AG09309 (cell line): ENCODE results near the gene PLEK2.

Experiments used
- DNase-seq: peaks from one replicate; pipeline ENCODE4 v3.0.0-alpha.2; 2010; ENCODE audit warnings: low read depth
- H3K4me3 ChIP-seq: 2 replicates; pipeline ENCODE4 v1.5.1; 2011; ENCODE audit warnings: mild to moderate bottlenecking, low read depth, low read length, moderate library complexity; ENCODE audit not compliant: control insufficient read depth
- TF ChIP-seq, protein P1 (sequence below): IDR thresholded peaks from 2 replicates; pipeline ENCODE4 v1.5.1; 2011; ENCODE audit warnings: mild to moderate bottlenecking, low read depth, low read length, inconsistent platforms; ENCODE audit not compliant: insufficient read depth, control insufficient read depth; ENCODE audit errors: missing control alignments

The PLEK2 gene

DNA sequence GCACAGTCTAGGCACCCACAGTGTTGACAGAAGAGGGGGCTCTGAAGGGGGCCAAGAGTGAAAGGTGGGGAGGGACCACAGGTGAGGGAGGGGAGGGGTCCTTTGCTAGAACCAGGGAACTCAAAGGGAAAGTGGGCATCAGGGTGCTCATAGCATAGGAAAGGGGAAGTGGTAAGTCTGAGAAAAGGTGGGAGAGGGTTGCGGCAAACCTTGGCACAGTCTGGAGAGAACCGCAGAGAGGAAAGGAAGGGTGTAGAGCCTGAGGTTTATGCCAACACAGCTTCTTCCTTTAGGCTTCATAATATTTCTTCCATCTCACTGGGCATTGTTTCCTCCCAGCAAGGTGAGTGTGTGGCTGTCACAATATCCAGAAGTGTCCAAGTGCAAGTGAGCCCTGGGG is 11.5 kb upstream of the PLEK2 start:
- H3K4me3 ChIP-seq: no peak overlapping the region
- no peak for DNase-seq
- TF ChIP-seq, protein P1, sequence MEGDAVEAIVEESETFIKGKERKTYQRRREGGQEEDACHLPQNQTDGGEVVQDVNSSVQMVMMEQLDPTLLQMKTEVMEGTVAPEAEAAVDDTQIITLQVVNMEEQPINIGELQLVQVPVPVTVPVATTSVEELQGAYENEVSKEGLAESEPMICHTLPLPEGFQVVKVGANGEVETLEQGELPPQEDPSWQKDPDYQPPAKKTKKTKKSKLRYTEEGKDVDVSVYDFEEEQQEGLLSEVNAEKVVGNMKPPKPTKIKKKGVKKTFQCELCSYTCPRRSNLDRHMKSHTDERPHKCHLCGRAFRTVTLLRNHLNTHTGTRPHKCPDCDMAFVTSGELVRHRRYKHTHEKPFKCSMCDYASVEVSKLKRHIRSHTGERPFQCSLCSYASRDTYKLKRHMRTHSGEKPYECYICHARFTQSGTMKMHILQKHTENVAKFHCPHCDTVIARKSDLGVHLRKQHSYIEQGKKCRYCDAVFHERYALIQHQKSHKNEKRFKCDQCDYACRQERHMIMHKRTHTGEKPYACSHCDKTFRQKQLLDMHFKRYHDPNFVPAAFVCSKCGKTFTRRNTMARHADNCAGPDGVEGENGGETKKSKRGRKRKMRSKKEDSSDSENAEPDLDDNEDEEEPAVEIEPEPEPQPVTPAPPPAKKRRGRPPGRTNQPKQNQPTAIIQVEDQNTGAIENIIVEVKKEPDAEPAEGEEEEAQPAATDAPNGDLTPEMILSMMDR: no peak

DNA sequence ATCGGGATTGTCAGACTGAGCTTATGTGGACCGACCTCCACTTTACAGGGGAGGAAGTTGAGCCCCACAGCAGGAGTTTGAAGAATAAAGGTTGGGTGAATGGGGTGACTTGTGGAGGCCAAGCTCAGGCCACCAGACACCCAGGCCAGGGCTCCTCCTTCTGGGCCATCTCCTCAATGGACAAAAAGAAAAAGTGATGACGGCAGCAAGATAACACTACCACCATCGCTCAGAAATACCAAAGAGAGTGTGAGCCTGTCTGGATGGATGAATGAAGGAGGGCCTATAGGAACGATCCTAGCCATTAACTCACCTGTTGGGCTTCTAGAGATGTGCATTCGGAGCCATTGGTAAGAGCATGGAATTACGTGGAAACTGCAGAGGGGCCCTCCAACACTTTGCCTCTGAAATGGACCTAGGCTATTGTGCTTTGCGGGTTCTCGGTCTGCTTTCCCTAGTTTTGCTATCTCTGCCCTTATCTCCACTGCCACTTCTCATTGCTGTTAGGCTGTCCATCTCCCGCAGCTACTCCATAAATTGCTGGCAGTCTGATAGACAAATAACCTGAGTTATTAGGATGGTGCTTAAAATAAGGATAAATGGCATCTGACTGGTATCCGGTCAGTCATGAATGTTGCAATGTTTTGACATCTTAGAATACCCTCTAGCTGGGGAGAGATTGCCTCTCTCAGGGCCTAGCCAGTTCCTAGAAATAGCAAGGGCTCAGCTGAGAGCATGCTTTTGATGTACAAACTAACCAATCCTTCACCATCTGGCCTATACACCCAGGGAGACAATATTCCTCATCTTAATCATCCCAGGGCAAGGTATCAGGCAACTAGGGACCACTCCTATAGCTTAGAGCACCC is 9.6 kb upstream of the PLEK2 start:
- TF ChIP-seq, protein P1: no peak
- no peak for DNase-seq
- no peak overlapping the region for H3K4me3 ChIP-seq

DNA sequence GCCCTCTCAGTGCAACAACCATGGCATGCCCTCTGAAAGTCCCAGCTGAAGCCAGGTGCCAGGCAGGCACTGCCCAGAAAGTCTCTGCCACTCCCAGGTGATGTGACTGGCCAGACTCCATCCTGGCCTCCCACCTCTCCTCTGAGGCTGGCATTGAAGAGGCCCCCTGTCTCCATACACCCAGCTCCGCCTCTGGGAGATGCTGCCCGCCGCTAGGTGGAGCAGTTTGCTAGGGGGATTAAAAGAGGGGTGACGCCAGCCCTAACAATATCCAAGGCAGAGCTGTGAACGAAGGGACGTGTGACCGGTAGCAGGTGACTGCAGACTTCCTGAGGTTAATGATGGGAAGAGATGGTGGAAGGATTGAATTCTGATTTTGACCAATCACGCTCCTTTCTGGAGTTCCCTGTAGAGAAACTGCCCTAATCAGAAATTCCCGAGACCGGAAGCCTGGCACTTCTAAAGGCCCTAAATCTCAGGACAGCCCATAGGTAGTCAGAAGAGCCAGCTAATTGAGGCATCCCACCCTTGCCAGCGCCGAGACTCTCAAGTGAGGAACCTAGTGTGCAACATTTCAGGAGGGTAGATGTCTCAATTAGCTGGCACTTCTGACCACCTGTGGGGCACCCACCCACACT is 8.3 kb upstream of the PLEK2 start:
- TF ChIP-seq, protein P1: peak; percentile 35

DNA sequence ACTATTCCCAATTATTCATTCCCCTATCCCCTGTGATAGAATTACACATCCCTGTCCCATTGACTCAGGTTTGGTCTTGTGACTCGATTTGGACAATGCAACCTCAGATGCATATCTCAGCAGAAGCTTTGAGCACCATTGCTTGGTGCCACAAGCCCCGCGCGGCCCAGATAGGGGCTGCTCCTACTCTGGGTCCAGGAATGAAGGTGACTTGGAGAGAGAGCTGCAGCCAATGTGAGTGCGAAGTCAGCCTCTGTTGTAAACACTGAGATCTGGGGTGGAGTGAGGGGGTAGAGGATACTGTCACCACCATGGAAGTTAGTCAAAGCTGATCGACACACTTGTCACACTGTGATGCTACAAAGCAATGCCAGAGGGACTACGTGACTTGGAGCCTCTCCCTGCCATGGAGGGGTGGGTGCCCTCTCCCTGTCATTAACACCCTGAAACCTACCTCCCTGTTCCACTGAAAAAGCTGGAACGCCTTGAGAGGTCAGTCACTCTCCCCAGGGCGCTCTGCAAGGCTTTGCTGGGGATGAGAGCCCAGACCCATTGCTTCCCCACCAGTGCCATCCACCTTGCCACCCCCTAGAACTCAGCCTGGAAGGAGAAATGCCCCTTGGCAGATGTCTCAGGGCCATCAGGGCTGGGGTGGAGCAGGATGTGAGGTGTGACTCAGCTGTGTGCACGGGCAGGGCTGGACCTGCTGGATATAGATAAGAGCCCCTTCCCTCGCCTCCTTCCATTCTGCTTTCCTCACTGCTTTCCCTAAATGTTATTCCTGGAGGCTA is 6.6 kb upstream of the PLEK2 start:
- no peak for DNase-seq
- TF ChIP-seq, protein P1: no peak
- H3K4me3 ChIP-seq: no peak overlapping the region

More for the DNA sequence above, 8.3 kb upstream of the PLEK2 start:
- no peak for DNase-seq
- H3K4me3 ChIP-seq: no peak overlapping the region

DNA sequence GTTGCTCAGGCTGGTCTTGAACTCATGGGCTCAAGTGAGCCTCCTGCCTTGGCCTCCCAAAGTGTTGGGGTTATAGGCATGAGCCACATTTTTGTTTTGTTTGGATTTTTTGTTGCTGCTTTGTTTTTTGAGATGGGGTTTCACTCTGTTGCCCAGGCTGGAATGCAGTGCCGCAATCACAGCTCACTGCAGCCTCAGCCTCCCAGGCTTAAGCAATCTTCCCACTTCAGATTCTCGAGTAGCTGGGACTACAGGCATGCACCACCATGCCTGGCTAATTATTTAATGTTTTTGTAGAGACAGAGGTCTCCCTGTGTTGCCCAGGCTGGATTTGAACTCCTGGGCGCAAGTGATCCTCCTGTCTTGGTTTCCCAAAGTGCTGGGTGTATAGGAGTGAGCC is 5.7 kb upstream of the PLEK2 start:
- TF ChIP-seq, protein P1: no peak
- no peak overlapping the region for H3K4me3 ChIP-seq
- no peak for DNase-seq

DNA sequence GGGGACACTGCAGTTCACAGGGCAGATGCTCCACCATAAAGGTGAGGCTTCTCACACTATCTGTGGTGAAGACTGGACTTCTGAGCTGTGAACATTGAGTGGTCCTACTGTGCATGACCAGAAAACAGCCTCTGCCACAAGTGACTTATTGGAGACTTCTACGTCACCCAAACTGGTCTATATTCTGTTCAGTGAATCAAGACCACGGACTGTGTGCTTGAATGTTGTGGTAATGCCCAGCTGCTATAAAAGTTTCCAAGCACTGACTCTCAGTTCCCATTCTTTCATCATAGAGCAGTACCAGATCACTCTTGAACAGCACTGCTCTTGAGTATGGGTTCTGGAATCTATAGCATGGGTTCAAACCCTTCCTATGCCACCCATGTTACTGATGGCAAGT is 4.8 kb upstream of the PLEK2 start:
- DNase-seq: no peak
- TF ChIP-seq, protein P1: no peak
- no peak overlapping the region for H3K4me3 ChIP-seq
